ENCODE measurements around the gene HES5.

The HES5 gene

DNA sequence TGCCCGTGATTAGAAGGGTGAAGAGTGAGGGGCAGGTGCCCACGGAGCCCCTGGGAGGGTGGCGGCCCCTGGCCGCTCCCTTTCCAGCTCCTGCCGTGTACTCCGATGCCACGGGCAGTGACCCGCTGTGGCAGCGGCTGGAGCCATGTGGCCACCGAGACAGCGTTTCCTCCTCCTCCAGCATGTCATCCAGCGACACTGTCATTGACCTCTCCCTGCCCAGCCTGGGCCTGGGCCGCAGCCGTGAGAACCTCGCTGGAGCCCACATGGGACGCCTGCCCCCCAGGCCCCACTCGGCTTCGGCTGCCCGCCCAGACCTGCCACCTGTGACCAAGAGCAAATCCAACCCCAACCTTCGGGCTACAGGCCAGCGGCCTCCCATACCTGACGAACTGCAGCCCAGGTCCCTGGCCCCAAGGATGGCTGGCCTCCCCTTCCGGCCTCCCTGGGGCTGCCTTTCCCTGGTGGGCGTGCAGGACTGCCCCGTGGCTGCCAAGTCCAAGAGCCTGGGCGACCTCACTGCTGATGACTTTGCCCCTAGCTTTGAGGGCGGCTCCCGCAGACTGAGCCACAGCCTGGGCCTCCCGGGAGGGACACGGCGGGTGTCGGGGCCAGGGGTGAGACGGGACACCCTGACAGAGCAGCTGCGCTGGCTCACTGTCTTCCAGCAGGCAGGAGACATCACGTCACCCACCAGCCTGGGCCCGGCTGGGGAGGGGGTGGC, 25.7 kb downstream of the HES5 start:
- Histone ChIP-seq H3K27me3 (ENCODE audit: insufficient read depth, insufficient read length) (no peaks in the 10 kb centered on the region), H3K4me3 (ENCODE audit: insufficient read length, low read depth) (no peak overlapping the region), H3K36me3 (ENCODE audit: insufficient read depth, insufficient read length, low read length) (peaks cover 23% of the 10 kb centered on the region), H3K9ac (ENCODE audit: insufficient read length, low read depth) (no peak overlapping the region), H3K4me1 (ENCODE audit: insufficient read depth, insufficient read length) (peaks cover 3% of the 10 kb centered on the region), H3K9me3 (ENCODE audit: insufficient read depth, low read length) (no peaks in the 10 kb centered on the region)
- DNase-seq (ENCODE audit: low read depth, low spot score), result no peak
- TF ChIP-seq YY1 (IDR thresholded peaks at IDR 0.05; ENCODE audit: insufficient read depth, insufficient read length), result no peak
- no peak for TF ChIP-seq SUZ12 (IDR thresholded peaks at IDR 0.05; ENCODE audit: extremely low read depth, insufficient read depth, insufficient read length)
- no peak for TF ChIP-seq ZNF274 (IDR thresholded peaks at IDR 0.05; ENCODE audit: low read depth, low read length)

DNA sequence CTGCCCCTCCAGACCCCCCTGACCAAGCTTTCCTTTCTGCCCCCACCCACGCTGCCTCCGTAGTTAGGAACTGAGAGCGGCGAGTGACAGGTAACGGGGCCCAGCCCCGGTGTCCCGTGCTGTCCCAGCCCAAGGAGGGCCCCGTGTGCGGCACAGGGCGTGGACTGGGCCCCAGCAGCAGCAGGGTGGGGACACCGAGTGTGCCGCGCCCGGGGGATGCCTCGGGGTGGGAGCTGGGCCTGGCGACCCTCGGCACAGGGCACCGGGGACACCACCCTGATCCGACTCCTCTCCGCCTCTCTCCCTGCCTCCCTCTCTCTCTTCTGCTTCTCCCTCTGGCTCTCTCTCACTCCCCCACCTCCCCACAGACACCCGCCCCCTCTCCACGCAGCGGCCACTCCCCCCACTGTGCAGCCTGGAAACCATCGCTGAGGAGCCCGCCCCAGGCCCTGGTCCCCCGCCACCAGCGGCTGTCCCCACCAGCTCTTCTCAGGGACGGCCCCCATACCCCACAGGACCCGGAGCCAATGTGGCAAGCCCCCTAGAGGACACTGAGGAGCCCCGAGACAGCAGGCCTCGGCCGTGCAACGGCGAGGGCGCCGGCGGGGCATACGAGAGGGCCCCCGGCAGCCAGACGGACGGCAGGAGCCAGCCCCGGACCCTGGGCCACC, 26.4 kb downstream of the HES5 start:
- peaks cover 3% of the 10 kb centered on the region for H3K4me1 ChIP-seq (ENCODE audit: insufficient read depth, insufficient read length)
- DNase-seq (ENCODE audit: low read depth, low spot score), result no peak
- no peak overlapping the region for H3K4me3 ChIP-seq (ENCODE audit: insufficient read length, low read depth)
- H3K27me3 ChIP-seq (ENCODE audit: insufficient read depth, insufficient read length), result no peaks in the 10 kb centered on the region
- H3K36me3 ChIP-seq (ENCODE audit: insufficient read depth, insufficient read length, low read length), result peaks cover 16% of the 10 kb centered on the region
- no peaks in the 10 kb centered on the region for H3K9me3 ChIP-seq (ENCODE audit: insufficient read depth, low read length)
- no peak overlapping the region for H3K9ac ChIP-seq (ENCODE audit: insufficient read length, low read depth)
- TF ChIP-seq YY1 (IDR thresholded peaks at IDR 0.05; ENCODE audit: insufficient read depth, insufficient read length) (no peak), SUZ12 (IDR thresholded peaks at IDR 0.05; ENCODE audit: extremely low read depth, insufficient read depth, insufficient read length) (no peak), ZNF274 (IDR thresholded peaks at IDR 0.05; ENCODE audit: low read depth, low read length) (no peak)

DNA sequence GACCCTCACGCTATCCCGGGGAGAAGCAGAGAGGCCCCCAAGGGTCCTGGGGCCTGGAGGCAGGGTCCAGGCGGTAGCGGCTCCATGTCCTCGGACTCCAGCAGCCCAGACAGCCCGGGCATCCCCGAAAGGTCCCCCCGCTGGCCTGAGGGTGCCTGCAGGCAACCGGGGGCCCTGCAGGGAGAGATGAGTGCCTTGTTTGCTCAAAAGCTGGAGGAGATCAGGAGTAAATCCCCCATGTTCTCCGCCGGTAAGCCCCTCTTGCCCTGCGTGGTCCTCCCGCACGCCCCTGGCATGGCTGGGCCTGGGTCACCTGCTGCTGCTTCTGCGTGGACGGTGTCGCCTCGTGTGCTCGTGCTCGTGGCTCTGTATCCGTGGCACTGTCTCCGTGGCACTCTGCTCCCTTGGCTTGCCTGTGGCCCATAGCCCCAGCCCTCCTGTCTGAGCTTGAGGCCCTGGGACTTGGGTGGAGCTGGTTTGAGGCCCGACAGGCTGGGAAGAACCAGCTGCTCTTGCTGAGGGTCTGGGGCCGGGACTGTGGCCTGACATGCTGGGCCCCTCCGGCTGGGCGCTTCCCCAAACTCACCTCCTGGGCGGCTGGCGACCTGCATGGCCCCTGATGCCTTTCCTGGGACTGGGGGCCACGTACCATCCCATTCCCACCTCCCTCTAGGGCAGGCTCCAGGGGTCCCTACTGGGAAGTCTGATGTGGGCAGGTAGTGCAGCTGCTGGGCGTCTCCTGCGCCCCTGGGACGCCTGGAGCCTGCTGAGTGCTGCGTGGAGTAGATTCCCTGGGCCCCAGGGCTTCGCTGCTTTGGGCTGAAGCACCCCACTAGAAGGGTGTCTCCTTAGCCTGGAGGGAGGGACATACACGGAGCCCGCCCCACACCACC, 27.2 kb downstream of the HES5 start:
- Histone ChIP-seq H3K4me3 (ENCODE audit: insufficient read length, low read depth) (no peak overlapping the region), H3K27me3 (ENCODE audit: insufficient read depth, insufficient read length) (no peaks in the 10 kb centered on the region), H3K4me1 (ENCODE audit: insufficient read depth, insufficient read length) (peaks cover 3% of the 10 kb centered on the region), H3K9me3 (ENCODE audit: insufficient read depth, low read length) (no peaks in the 10 kb centered on the region), H3K36me3 (ENCODE audit: insufficient read depth, insufficient read length, low read length) (peaks cover 9% of the 10 kb centered on the region), H3K9ac (ENCODE audit: insufficient read length, low read depth) (peak overlapping the region; percentile 8)
- TF ChIP-seq SUZ12 (IDR thresholded peaks at IDR 0.05; ENCODE audit: extremely low read depth, insufficient read depth, insufficient read length), result no peak
- TF ChIP-seq ZNF274 (IDR thresholded peaks at IDR 0.05; ENCODE audit: low read depth, low read length), result no peak
- no peak for TF ChIP-seq YY1 (IDR thresholded peaks at IDR 0.05; ENCODE audit: insufficient read depth, insufficient read length)
- DNase-seq (ENCODE audit: low read depth, low spot score), result no peak

DNA sequence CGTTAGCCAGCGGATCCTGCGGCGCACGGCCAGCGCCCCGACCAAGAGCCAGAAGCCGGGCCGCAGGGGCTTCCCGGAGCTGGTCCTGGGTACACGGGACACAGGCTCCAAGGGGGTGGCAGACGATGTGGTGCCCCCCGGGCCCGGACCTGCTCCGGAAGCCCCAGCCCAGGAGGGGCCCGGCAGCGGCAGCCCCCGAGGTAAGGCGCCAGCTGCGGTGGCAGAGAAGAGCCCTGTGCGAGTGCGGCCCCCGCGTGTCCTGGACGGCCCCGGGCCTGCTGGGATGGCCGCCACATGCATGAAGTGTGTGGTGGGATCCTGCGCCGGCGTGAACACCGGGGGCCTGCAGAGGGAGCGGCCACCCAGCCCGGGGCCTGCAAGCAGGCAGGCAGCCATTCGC, 27.9 kb downstream of the HES5 start:
- no peak for DNase-seq (ENCODE audit: low read depth, low spot score)
- no peaks in the 10 kb centered on the region for H3K27me3 ChIP-seq (ENCODE audit: insufficient read depth, insufficient read length)
- no peak overlapping the region for H3K9ac ChIP-seq (ENCODE audit: insufficient read length, low read depth)
- peaks cover 3% of the 10 kb centered on the region for H3K4me1 ChIP-seq (ENCODE audit: insufficient read depth, insufficient read length)
- no peak overlapping the region for H3K4me3 ChIP-seq (ENCODE audit: insufficient read length, low read depth)
- peaks cover 2% of the 10 kb centered on the region for H3K36me3 ChIP-seq (ENCODE audit: insufficient read depth, insufficient read length, low read length)
- H3K9me3 ChIP-seq (ENCODE audit: insufficient read depth, low read length), result no peaks in the 10 kb centered on the region
- no peak for TF ChIP-seq YY1 (IDR thresholded peaks at IDR 0.05; ENCODE audit: insufficient read depth, insufficient read length)
- TF ChIP-seq SUZ12 (IDR thresholded peaks at IDR 0.05; ENCODE audit: extremely low read depth, insufficient read depth, insufficient read length), result no peak
- TF ChIP-seq ZNF274 (IDR thresholded peaks at IDR 0.05; ENCODE audit: low read depth, low read length), result no peak

DNA sequence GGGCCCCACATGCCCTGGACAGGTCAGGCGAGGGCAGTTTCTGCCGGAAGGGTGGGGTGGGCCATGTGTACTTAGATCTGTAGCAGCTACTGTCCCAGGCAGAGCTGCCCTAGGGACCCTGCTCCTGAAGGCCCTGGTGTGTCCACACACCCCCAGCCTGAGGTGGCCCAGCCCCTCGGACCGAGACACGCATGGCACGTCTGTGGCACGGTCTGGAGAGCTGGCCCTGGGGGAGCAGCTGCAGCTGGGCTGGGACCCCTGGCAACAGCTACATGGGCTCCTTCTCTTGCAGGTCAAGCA, 28.3 kb downstream of the HES5 start:
- no peak for DNase-seq (ENCODE audit: low read depth, low spot score)

DNA sequence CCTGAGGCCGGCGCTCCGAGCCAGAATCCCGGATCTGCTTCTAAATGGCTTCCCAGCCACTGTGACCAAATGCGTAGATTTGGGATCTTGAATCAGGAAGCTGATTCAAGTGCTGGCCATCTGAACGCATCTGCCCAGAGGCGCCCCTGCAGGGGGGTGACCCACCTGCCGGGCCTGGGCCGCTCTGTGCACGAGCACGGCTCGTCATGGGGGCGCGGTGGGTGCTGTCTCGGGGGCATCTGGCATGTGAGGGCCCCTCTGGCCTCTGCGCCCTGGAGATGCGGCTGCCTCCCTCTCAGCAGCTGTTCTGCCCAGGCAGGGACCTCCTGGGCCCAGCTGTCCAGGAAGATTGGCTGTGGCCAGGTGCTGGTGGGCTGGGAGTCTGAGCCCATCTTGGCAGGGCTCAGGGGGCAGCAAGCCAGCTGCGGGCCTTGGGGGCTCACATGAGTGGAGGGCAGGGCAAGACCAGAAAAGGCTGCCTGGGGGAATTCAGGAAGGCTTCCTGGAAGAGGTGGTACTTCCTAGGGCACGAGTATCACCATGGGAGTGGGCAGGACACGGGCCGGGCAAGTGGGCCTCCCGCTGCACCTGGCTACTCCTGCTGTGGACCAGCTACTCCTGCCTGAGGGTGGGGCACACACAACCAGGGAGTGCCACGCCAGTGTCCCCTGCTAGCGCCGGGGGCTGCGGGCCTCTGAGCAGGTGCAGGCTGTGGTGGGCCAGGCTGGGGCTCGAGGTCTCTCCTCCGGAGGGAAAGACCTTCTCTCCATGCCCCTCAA, 28.8 kb downstream of the HES5 start:
- peaks cover 3% of the 10 kb centered on the region for H3K4me1 ChIP-seq (ENCODE audit: insufficient read depth, insufficient read length)
- H3K4me3 ChIP-seq (ENCODE audit: insufficient read length, low read depth), result no peak overlapping the region
- TF ChIP-seq SUZ12 (IDR thresholded peaks at IDR 0.05; ENCODE audit: extremely low read depth, insufficient read depth, insufficient read length) (no peak), ZNF274 (IDR thresholded peaks at IDR 0.05; ENCODE audit: low read depth, low read length) (no peak)
- no peak overlapping the region for H3K9ac ChIP-seq (ENCODE audit: insufficient read length, low read depth)
- H3K36me3 ChIP-seq (ENCODE audit: insufficient read depth, insufficient read length, low read length), result no peaks in the 10 kb centered on the region
- no peak for DNase-seq (ENCODE audit: low read depth, low spot score)
- H3K9me3 ChIP-seq (ENCODE audit: insufficient read depth, low read length), result no peaks in the 10 kb centered on the region
- H3K27me3 ChIP-seq (ENCODE audit: insufficient read depth, insufficient read length), result no peaks in the 10 kb centered on the region

More for the DNA sequence above, 28.3 kb downstream of the HES5 start:
- Histone ChIP-seq H3K4me1 (ENCODE audit: insufficient read depth, insufficient read length) (peaks cover 3% of the 10 kb centered on the region), H3K9ac (ENCODE audit: insufficient read length, low read depth) (no peak overlapping the region), H3K27me3 (ENCODE audit: insufficient read depth, insufficient read length) (no peaks in the 10 kb centered on the region), H3K36me3 (ENCODE audit: insufficient read depth, insufficient read length, low read length) (no peaks in the 10 kb centered on the region), H3K9me3 (ENCODE audit: insufficient read depth, low read length) (no peaks in the 10 kb centered on the region), H3K4me3 (ENCODE audit: insufficient read length, low read depth) (no peak overlapping the region)
- TF ChIP-seq SUZ12 (IDR thresholded peaks at IDR 0.05; ENCODE audit: extremely low read depth, insufficient read depth, insufficient read length), result no peak
- TF ChIP-seq ZNF274 (IDR thresholded peaks at IDR 0.05; ENCODE audit: low read depth, low read length), result no peak
- TF ChIP-seq YY1 (IDR thresholded peaks at IDR 0.05; ENCODE audit: insufficient read depth, insufficient read length), result no peak

Measured in NT2/D1 (cell line).